Breast epithelium (tissue), 4 donors: Measurements from ENCODE around the gene PLCG2. TPM values are rescaled to one million over a fixed set of nuclear protein-coding genes. Genes with fewer than 3 reads are reported as not detected.

Experiments used
- DNase-seq, 2 donors: peaks; one replicate each; pipeline ENCODE4 v3.0.0-alpha.2; 2019; ENCODE audit warnings: low spot score in 2 of 2
- H3K27ac ChIP-seq, 2 donors: fragments of 200-600 bp; sonication (generic) in 1 of 2; one replicate each; pipeline ENCODE4 v1.5.1; 2016 to 2019; ENCODE audit warnings: mild to moderate bottlenecking in 1 of 2
- H3K27me3 ChIP-seq, 2 donors: fragments of 200-600 bp; sonication (generic) in 1 of 2; one replicate each; pipeline versions ENCODE4 v1.5.1 to v1.6.0; 2017 to 2019; ENCODE audit warnings: control low read depth in 1 of 2, mild to moderate bottlenecking in 1 of 2
- H3K36me3 ChIP-seq: fragments of 200-600 bp; one replicate; pipeline ENCODE4 v1.5.1; 2019
- H3K4me1 ChIP-seq, 2 donors: fragments of 200-600 bp; sonication (generic); one replicate each; pipeline ENCODE4 v1.5.1; 2016 to 2019; ENCODE audit warnings: control low read depth in 1 of 2
- H3K4me3 ChIP-seq, 3 donors: fragments of 200-600 bp; sonication (generic); 1 replicate in 2 of 3; 2 replicates in 1 of 3; pipeline ENCODE4 v1.5.1; 2016 to 2019; ENCODE audit warnings: mild to moderate bottlenecking in 3 of 3, moderate library complexity in 2 of 3
- H3K9me3 ChIP-seq, 2 donors: fragments of 200-600 bp; sonication (generic) in 1 of 2; one replicate each; pipeline ENCODE4 v1.5.1; 2016 to 2019; ENCODE audit warnings: control low read depth in 1 of 2
- CTCF ChIP-seq, 3 donors: fragments of 450-650 bp; IDR thresholded peaks; one replicate each; pipeline ENCODE4 v1.5.1; 2016 to 2017; ENCODE audit warnings: antibody characterized with exemption in 3 of 3, mild to moderate bottlenecking in 3 of 3, moderate library complexity in 3 of 3
- POLR2A ChIP-seq: fragments of 450-650 bp; IDR thresholded peaks from one replicate; pipeline ENCODE4 v1.6.1; 2016; ENCODE audit warnings: antibody characterized with exemption, mild to moderate bottlenecking, moderate library complexity
- POLR2AphosphoS5 ChIP-seq, 3 donors: sonication (generic); formaldehyde crosslinking; IDR thresholded peaks; one replicate each; pipeline ENCODE4 v1.6.1; 2017; ENCODE audit warnings: antibody characterized with exemption in 3 of 3
- intact Hi-C: fragments of 100-400 bp; cut with DNase I; formaldehyde crosslinking; loops from one replicate; pipeline ENCODE4 v1.15.1; 2023; ENCODE audit warnings: low total_unique reads
- total RNA-seq, 3 donors: library from RNA; depleted of rRNA; stranded (reverse); fragments of >200 nt; gene quantifications; one replicate each; pipeline ENCODE4 v1.1.0, GENCODE V29; 2016

PLCG2 gene
- total RNA-seq, 3 donors from 2014 or later, result 14.6 to 24.6 (median 24.3) TPM

- intact Hi-C loops, result loop anchor here (10.0 kb wide), 1 partner anchor 983 kb away; no protein-coding TSS in a partner anchor
- Histone ChIP-seq H3K9me3 (no peaks in the 10 kb centered on the region), H3K4me1 (no peaks in the 10 kb centered on the region), H3K4me3 (no peak overlapping the region), H3K36me3 (no peaks in the 10 kb centered on the region), H3K27me3 (no peaks in the 10 kb centered on the region), H3K27ac (no peak overlapping the region)
- DNase-seq, result no peak
- TF ChIP-seq POLR2A (no peak), POLR2AphosphoS5 (IDR thresholded peaks at IDR 0.05) (no peak), CTCF (IDR thresholded peaks at IDR 0.05) (no peak)
Observed at GRCh38 chr16:81942007-81942601, 163.0 kb downstream of the PLCG2 start.

- intact Hi-C loops, result loop anchor here (10.0 kb wide), 1 partner anchor 979 kb away; no protein-coding TSS in a partner anchor
- H3K27ac ChIP-seq, result no peak overlapping the region
- no peaks in the 10 kb centered on the region for H3K4me1 ChIP-seq
- no peak overlapping the region for H3K4me3 ChIP-seq
- no peaks in the 10 kb centered on the region for H3K36me3 ChIP-seq
- no peak for DNase-seq
- peaks cover 0 to 2% of the 10 kb centered on the region in 2 donors for H3K9me3 ChIP-seq
- no peaks in the 10 kb centered on the region for H3K27me3 ChIP-seq
- TF ChIP-seq POLR2AphosphoS5 (IDR thresholded peaks at IDR 0.05) (no peak), POLR2A (no peak), CTCF (IDR thresholded peaks at IDR 0.05) (no peak)
Observed at GRCh38 chr16:81945665-81946064, 166.6 kb downstream of the PLCG2 start.

- Histone ChIP-seq H3K36me3 (no peaks in the 10 kb centered on the region), H3K27me3 (no peaks in the 10 kb centered on the region), H3K9me3 (peaks cover 4 to 7% of the 10 kb centered on the region in 2 donors), H3K4me1 (no peaks in the 10 kb centered on the region), H3K4me3 (no peak overlapping the region), H3K27ac (no peak overlapping the region)
- intact Hi-C loops, result loop anchor here (10.0 kb wide), 1 partner anchor 979 kb away; no protein-coding TSS in a partner anchor
- no peak for DNase-seq
- no peak for TF ChIP-seq CTCF (IDR thresholded peaks at IDR 0.05)
- no peak for TF ChIP-seq POLR2AphosphoS5 (IDR thresholded peaks at IDR 0.05)
- TF ChIP-seq POLR2A, result no peak
Observed at GRCh38 chr16:81946206-81946605, 167.1 kb downstream of the PLCG2 start.

GRCh38 chr16:81951564-81951963 is 172.5 kb downstream of the PLCG2 start:
- Histone ChIP-seq H3K4me1 (no peaks in the 10 kb centered on the region), H3K36me3 (no peaks in the 10 kb centered on the region), H3K9me3 (peaks cover 9 to 20% of the 10 kb centered on the region in 2 donors), H3K27ac (no peak overlapping the region), H3K4me3 (no peak overlapping the region), H3K27me3 (no peaks in the 10 kb centered on the region)
- TF ChIP-seq POLR2AphosphoS5 (IDR thresholded peaks at IDR 0.05) (no peak), POLR2A (no peak), CTCF (IDR thresholded peaks at IDR 0.05) (no peak)
- intact Hi-C loops, result no loop called here
- no peak for DNase-seq

GRCh38 chr16:81956213-81956948 is 177.3 kb downstream of the PLCG2 start:
- DNase-seq, result no peak
- TF ChIP-seq CTCF (IDR thresholded peaks at IDR 0.05) (no peak), POLR2AphosphoS5 (IDR thresholded peaks at IDR 0.05) (no peak), POLR2A (no peak)
- intact Hi-C loops, result no loop called here
- Histone ChIP-seq H3K4me1 (no peaks in the 10 kb centered on the region), H3K9me3 (peaks cover 3 to 10% of the 10 kb centered on the region in 2 donors), H3K27me3 (no peaks in the 10 kb centered on the region), H3K36me3 (no peaks in the 10 kb centered on the region), H3K4me3 (no peak overlapping the region), H3K27ac (no peak overlapping the region)
